Fibroblast of pulmonary artery (primary cell): ENCODE measurements around the gene WWOX.

ENCODE experiments used
- DNase-seq: peaks from one replicate; pipeline ENCODE4 v3.0.0-alpha.2; 2010; ENCODE audit warnings: low read depth
- H3K4me3 ChIP-seq: replicated peaks from 2 replicates; pipeline ENCODE4 v1.5.1; 2011; ENCODE audit warnings: low read depth, mild to moderate bottlenecking, control low read depth, low read length, moderate library complexity
- TF ChIP-seq, protein P1 (sequence below): IDR thresholded peaks from 2 replicates; pipeline ENCODE4 v1.5.1; 2011; ENCODE audit warnings: mild to moderate bottlenecking, control low read depth, low read length, inconsistent platforms; ENCODE audit errors: missing control alignments

Gene WWOX

DNA sequence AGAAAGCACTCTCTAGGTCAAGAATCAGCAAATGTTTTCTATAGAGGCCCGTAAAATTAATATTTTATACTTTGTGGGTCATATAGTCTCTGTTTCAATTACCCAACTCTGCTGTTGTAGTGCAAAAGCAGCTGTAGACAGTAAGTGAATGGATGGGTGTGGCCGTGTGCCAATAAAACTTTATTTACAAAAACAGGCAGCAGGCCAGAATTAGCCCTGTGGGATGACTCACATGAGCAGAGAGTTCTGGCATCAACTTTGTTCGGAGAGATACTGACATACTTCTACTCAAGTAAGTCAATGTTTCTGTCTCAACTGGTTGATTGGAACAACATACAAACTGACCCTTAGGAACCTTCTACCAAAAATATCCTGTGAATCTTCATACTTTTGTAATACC lies 884.9 kb downstream of the WWOX start:
- DNase-seq = no peak
- TF ChIP-seq, protein P1, sequence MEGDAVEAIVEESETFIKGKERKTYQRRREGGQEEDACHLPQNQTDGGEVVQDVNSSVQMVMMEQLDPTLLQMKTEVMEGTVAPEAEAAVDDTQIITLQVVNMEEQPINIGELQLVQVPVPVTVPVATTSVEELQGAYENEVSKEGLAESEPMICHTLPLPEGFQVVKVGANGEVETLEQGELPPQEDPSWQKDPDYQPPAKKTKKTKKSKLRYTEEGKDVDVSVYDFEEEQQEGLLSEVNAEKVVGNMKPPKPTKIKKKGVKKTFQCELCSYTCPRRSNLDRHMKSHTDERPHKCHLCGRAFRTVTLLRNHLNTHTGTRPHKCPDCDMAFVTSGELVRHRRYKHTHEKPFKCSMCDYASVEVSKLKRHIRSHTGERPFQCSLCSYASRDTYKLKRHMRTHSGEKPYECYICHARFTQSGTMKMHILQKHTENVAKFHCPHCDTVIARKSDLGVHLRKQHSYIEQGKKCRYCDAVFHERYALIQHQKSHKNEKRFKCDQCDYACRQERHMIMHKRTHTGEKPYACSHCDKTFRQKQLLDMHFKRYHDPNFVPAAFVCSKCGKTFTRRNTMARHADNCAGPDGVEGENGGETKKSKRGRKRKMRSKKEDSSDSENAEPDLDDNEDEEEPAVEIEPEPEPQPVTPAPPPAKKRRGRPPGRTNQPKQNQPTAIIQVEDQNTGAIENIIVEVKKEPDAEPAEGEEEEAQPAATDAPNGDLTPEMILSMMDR = no peak
- no peak overlapping the region for H3K4me3 ChIP-seq

DNA sequence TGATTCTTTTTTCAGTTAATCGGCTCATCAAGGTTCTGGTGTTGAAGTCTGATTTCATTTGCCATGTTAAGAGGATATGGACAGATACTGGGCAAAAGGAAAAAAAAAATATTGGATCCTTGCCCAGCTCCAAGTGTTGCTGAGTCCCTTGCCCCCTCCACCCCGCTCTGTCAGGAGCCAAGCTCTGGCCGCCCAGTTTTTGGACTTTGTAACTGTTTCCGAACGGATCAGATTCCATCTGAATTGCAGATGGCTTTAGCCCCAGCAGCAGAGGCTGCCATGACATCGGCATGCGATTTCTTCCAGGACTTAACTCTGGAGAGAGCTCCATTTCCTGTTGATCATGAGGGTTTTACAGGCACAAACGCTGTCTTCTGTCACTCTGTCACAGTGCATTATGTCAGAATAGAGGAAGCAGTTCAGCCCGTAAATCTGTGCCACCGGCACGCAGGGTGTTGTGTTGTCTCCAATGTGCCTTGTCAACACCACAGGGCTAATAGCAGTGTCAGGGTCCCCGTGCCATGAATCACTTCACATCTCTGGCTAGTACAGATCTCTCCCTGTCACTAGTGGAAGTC lies 885.5 kb downstream of the WWOX start:
- H3K4me3 ChIP-seq = no peak overlapping the region
- TF ChIP-seq, protein P1 = no peak
- DNase-seq = no peak

DNA sequence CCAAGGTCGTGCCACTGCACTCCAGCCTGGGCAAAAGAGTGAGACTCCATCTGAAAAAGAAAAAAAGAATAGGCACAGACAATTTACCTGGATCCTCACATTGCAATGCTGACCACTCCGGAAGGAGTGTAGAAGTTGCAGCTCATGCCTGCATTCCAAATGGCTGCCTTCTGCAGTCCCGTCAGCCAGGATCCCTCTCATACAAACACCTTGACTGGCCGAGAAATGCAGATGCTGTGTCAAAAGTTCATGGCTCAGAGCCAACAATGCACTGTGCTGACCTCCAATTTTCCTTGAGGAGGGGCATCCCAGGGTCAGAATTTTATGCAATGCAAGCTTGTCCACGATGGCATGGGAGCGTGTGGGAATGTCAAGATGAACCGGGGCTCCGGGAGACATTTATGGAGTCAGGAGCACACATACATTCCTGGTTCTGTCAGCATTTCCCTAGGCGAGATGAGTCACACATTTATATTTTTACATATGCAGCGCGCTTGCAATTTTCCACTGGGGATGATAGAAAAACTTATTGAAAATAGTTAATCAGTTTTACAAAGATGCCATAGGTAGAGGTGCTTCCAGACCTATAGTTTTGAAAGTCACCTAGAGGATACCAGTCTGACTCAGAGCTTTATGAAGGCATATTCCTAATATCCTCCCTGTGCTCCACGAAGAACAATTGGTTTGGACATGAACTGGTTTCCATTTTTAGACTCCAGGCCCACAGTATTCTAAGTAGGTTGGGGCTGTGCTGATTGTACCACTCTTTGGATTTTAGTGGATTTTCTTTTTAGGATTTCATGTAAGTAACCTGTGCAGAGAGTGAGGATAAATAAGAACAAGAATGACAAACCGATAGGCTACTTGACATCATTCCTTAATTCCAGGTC lies 886.5 kb downstream of the WWOX start:
- TF ChIP-seq, protein P1 = no peak
- no peak overlapping the region for H3K4me3 ChIP-seq
- DNase-seq = no peak

DNA sequence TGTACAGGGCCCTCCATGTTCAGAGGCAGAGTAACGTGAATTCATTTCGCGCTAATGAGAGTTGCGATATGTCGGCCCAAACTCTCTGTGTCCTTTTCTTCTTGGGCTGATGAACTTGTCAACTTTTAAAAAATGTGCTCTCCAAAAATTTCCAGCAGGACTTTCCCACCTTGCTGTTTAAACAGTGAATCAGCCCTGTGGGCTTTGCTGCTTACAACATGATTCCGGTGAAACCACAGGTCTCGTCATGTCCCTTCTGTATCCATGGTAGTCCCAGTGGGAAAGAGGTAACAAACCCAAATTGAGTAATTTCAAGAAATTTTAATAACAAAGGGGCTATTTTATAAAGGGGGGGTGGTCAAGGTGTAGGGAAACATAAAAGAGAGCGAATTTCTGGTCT lies 888.2 kb downstream of the WWOX start:
- no peak for DNase-seq
- H3K4me3 ChIP-seq = no peak overlapping the region
- TF ChIP-seq, protein P1 = no peak

DNA sequence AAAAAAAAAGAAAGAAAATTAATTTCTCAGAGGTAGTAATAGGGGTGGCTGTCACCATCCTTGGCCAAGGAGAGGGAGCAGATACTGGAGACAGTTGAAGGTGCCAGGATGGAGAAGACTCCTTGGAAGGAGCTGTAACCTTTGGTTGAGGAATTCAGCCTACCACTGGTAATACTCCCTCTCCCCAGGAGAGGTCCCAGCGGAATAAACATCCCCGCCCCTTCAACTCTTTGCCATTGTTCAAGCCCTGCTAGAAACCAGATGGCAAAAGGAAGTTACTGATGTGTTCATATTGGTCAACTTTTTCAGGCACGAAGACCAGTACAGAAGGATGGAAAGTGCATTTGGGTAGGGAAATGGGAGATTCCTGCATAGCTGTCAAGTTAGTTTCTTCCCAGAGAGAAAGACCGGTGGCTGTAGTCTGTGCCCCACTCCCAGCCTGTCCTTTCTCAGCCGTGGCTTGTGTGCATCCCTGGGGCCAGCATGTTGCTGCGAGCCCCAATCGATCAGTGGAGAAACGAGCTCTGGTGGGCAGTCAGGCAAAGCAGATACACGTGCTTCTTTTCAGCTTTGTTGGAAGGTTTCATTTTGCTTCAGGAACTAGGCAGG lies 889.0 kb downstream of the WWOX start:
- DNase-seq = no peak
- H3K4me3 ChIP-seq = no peak overlapping the region
- TF ChIP-seq, protein P1 = no peak

DNA sequence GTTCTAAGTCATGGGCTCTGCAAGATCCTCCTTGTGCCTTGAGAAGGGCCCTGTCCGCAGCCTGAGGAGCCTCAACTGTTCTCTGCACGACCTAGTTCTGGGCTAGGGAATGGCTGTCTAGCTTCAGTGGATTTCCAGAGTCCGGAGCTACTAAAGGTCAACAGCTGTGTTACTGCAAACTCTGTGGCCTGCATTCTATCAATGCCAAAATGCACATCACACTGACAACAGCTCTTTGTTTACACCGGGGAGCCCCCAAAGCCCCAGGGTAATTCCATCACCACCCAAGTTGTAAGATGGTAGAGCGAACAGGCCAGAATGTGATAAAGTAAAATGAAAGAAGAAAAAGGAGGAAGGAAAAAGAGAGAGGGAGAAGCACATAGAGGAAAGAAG lies 890.9 kb downstream of the WWOX start:
- TF ChIP-seq, protein P1 = no peak
- H3K4me3 ChIP-seq = no peak overlapping the region
- no peak for DNase-seq
